Measurements from ENCODE around the gene ATP6V1G2.
"Not testable (repeated sequence)": the region's sequence is repeated elsewhere in the genome, so short reads cannot be mapped to it uniquely, and the experiment has no call there.

ATP6V1G2 gene

GRCh38 chr6:31546339-31546957 lies at the start of gene ATP6V1G2:
TSS of gene ATP6V1G2 (minus strand) at chr6:31546608. CDS start at chr6:31546559, 49 bp downstream.
- H3K9me3 Mint-ChIP-seq: no peaks in the 10 kb centered on the region
- H3K4me1 Mint-ChIP-seq: peaks cover 28 to 59% of the 10 kb centered on the region in 2 donors
- peak within 1 kb of the TSS; percentile 85 for H3K4me3 Mint-ChIP-seq
- H3K27me3 Mint-ChIP-seq: no peaks in the 10 kb centered on the region
- H3K36me3 Mint-ChIP-seq: peaks cover 20 to 23% of the 10 kb centered on the region in 2 donors
- DNase-seq: peak; percentile 86
- peak; percentile 68 to 70 for ATAC-seq (replicated peaks)
- H3K27ac Mint-ChIP-seq: peak within 1 kb of the TSS; percentile 85

GRCh38 chr6:31592396-31592771 lies 46.0 kb upstream of the ATP6V1G2 start:
- peak overlapping the region; percentile 44 to 62 for H3K4me3 Mint-ChIP-seq

GRCh38 chr6:31590691-31591090 lies 44.3 kb upstream of the ATP6V1G2 start:
- H3K4me3 Mint-ChIP-seq; DNase-seq; H3K27ac Mint-ChIP-seq; H3K36me3 Mint-ChIP-seq; ATAC-seq (replicated peaks); H3K27me3 Mint-ChIP-seq; H3K9me3 Mint-ChIP-seq: not testable (repeated sequence)
- peaks cover 41 to 63% of the 10 kb centered on the region in 2 donors for H3K4me1 Mint-ChIP-seq

More at GRCh38 chr6:31592396-31592771, 46.0 kb upstream of the ATP6V1G2 start:
- peak overlapping the region; percentile 89 for H3K27ac Mint-ChIP-seq
- no peaks in the 10 kb centered on the region for H3K9me3 Mint-ChIP-seq
- peak; percentile 2 to 8 for ATAC-seq (replicated peaks)
- H3K4me1 Mint-ChIP-seq: peaks cover 39 to 61% of the 10 kb centered on the region in 2 donors
- no peaks in the 10 kb centered on the region for H3K27me3 Mint-ChIP-seq
- peaks cover 0 to 2% of the 10 kb centered on the region in 2 donors for H3K36me3 Mint-ChIP-seq
- DNase-seq: no peak

- ATAC-seq (replicated peaks) (peak in 1 of 2 donors; percentile 15), DNase-seq (no peak)
- H3K27ac Mint-ChIP-seq: peak overlapping the region; percentile 88
- H3K36me3 Mint-ChIP-seq: peaks cover 0 to 2% of the 10 kb centered on the region in 2 donors
- H3K4me1 Mint-ChIP-seq: peaks cover 46 to 68% of the 10 kb centered on the region in 2 donors
- H3K27me3 Mint-ChIP-seq: no peaks in the 10 kb centered on the region
- no peaks in the 10 kb centered on the region for H3K9me3 Mint-ChIP-seq
- H3K4me3 Mint-ChIP-seq: peak overlapping the region; percentile 19 to 43
Observed at GRCh38 chr6:31588871-31589650, 42.7 kb upstream of the ATP6V1G2 start.

- peak; percentile 6 to 11 for ATAC-seq (replicated peaks)
- peaks cover 0 to 2% of the 10 kb centered on the region in 2 donors for H3K36me3 Mint-ChIP-seq
Observed at GRCh38 chr6:31587791-31588777, 41.7 kb upstream of the ATP6V1G2 start.

GRCh38 chr6:31586599-31587281 lies 40.3 kb upstream of the ATP6V1G2 start:
- Mint-ChIP-seq H3K4me3 (peak overlapping the region; percentile 78 to 79), H3K36me3 (peaks cover 0 to 2% of the 10 kb centered on the region in 2 donors), H3K27me3 (no peaks in the 10 kb centered on the region), H3K9me3 (no peaks in the 10 kb centered on the region), H3K4me1 (peaks cover 48 to 62% of the 10 kb centered on the region in 2 donors), H3K27ac (peak overlapping the region; percentile 94)
- peak; percentile 43 to 45 for ATAC-seq (replicated peaks)
- no peak for DNase-seq

More at GRCh38 chr6:31587791-31588777, 41.7 kb upstream of the ATP6V1G2 start:
- Mint-ChIP-seq H3K4me3 (peak overlapping the region; percentile 78 to 79), H3K9me3 (no peaks in the 10 kb centered on the region), H3K4me1 (peaks cover 42 to 61% of the 10 kb centered on the region in 2 donors), H3K27ac (peak overlapping the region; percentile 90), H3K27me3 (no peaks in the 10 kb centered on the region)
- no peak for DNase-seq

- Mint-ChIP-seq H3K4me3 (peak within 1 kb of the TSS; percentile 78 to 79), H3K36me3 (peaks cover 3 to 6% of the 10 kb centered on the region in 2 donors), H3K4me1 (peaks cover 50 to 69% of the 10 kb centered on the region in 2 donors), H3K27ac (peak within 1 kb of the TSS; percentile 94), H3K9me3 (no peaks in the 10 kb centered on the region), H3K27me3 (no peaks in the 10 kb centered on the region)
- DNase-seq (no peak), ATAC-seq (replicated peaks) (no peak)
Observed at GRCh38 chr6:31586008-31586407, 39.6 kb upstream of the ATP6V1G2 start, which contains the start of gene LST1. TSS of gene LST1 (plus strand) at chr6:31586277. CDS start at chr6:31587300, 1,023 bp downstream.

- H3K27ac Mint-ChIP-seq: peak overlapping the region; percentile 94
- H3K27me3 Mint-ChIP-seq: no peaks in the 10 kb centered on the region
- H3K4me1 Mint-ChIP-seq: peaks cover 50 to 74% of the 10 kb centered on the region in 2 donors
- H3K36me3 Mint-ChIP-seq: peaks cover 5 to 8% of the 10 kb centered on the region in 2 donors
- ATAC-seq (replicated peaks) (peak; percentile 5 to 32), DNase-seq (no peak)
- no peak overlapping the region for H3K4me3 Mint-ChIP-seq
- no peaks in the 10 kb centered on the region for H3K9me3 Mint-ChIP-seq
Observed at GRCh38 chr6:31585491-31585890, 39.1 kb upstream of the ATP6V1G2 start.

GRCh38 chr6:31582230-31582643 lies 35.8 kb upstream of the ATP6V1G2 start, which contains the start of gene LTB:
TSS of gene LTB (minus strand) at chr6:31582424. CDS start at chr6:31582417, 7 bp downstream.
- ATAC-seq (replicated peaks) (peak; percentile 10 to 15), DNase-seq (no peak)
- H3K9me3 Mint-ChIP-seq: no peaks in the 10 kb centered on the region
- peak within 1 kb of the TSS; percentile 94 to 99 for H3K4me3 Mint-ChIP-seq
- H3K27ac Mint-ChIP-seq: peak within 1 kb of the TSS; percentile 95
- peaks cover 53 to 78% of the 10 kb centered on the region in 2 donors for H3K4me1 Mint-ChIP-seq
- no peaks in the 10 kb centered on the region for H3K27me3 Mint-ChIP-seq
- peaks cover 18 to 20% of the 10 kb centered on the region in 2 donors for H3K36me3 Mint-ChIP-seq

- Mint-ChIP-seq H3K4me3 (peak overlapping the region; percentile 94 to 99), H3K27ac (peak overlapping the region; percentile 95), H3K4me1 (peaks cover 53 to 78% of the 10 kb centered on the region in 2 donors), H3K27me3 (no peaks in the 10 kb centered on the region), H3K36me3 (peaks cover 22 to 26% of the 10 kb centered on the region in 2 donors), H3K9me3 (no peaks in the 10 kb centered on the region)
- DNase-seq (no peak), ATAC-seq (replicated peaks) (peak; percentile 2 to 6)
Observed at GRCh38 chr6:31581434-31582229, 35.2 kb upstream of the ATP6V1G2 start.

- Mint-ChIP-seq H3K36me3 (peaks cover 29 to 33% of the 10 kb centered on the region in 2 donors), H3K4me1 (peaks cover 52 to 78% of the 10 kb centered on the region in 2 donors), H3K4me3 (peak overlapping the region; percentile 94 to 99), H3K27me3 (no peaks in the 10 kb centered on the region), H3K27ac (peak overlapping the region; percentile 95), H3K9me3 (no peaks in the 10 kb centered on the region)
- DNase-seq (peak; percentile 82), ATAC-seq (replicated peaks) (peak; percentile 87 to 91)
Observed at GRCh38 chr6:31580807-31581433, 34.5 kb upstream of the ATP6V1G2 start.

GRCh38 chr6:31580438-31580740 lies 34.0 kb upstream of the ATP6V1G2 start:
- peaks cover 51 to 78% of the 10 kb centered on the region in 2 donors for H3K4me1 Mint-ChIP-seq
- no peaks in the 10 kb centered on the region for H3K27me3 Mint-ChIP-seq
- peaks cover 34 to 38% of the 10 kb centered on the region in 2 donors for H3K36me3 Mint-ChIP-seq
- DNase-seq: no peak
- no peaks in the 10 kb centered on the region for H3K9me3 Mint-ChIP-seq
- H3K4me3 Mint-ChIP-seq: peak overlapping the region; percentile 94 to 99
- H3K27ac Mint-ChIP-seq: peak overlapping the region; percentile 95
- no peak for ATAC-seq (replicated peaks)

All from stimulated activated naive B cell treated with anti-CD40 and anti-IgM and Interleukin-4, amounts not matched to agents 10 μg/mL and 1 μg/mL and 100 μg/mL, for 72 hours (primary cell).